ENCODE data around the gene HCLS1. TPM values are rescaled to one million over a fixed set of nuclear protein-coding genes. Genes with fewer than 3 reads are reported as not detected.

Gene HCLS1
- total RNA-seq, 4 donors from 2014 or later: 61.5 to 164 (median 132) TPM

- TF ChIP-seq, protein P1, sequence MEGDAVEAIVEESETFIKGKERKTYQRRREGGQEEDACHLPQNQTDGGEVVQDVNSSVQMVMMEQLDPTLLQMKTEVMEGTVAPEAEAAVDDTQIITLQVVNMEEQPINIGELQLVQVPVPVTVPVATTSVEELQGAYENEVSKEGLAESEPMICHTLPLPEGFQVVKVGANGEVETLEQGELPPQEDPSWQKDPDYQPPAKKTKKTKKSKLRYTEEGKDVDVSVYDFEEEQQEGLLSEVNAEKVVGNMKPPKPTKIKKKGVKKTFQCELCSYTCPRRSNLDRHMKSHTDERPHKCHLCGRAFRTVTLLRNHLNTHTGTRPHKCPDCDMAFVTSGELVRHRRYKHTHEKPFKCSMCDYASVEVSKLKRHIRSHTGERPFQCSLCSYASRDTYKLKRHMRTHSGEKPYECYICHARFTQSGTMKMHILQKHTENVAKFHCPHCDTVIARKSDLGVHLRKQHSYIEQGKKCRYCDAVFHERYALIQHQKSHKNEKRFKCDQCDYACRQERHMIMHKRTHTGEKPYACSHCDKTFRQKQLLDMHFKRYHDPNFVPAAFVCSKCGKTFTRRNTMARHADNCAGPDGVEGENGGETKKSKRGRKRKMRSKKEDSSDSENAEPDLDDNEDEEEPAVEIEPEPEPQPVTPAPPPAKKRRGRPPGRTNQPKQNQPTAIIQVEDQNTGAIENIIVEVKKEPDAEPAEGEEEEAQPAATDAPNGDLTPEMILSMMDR (IDR thresholded peaks at IDR 0.05): no peak
- ATAC-seq (ENCODE audit: low FRiP score) (no peak), DNase-seq (ENCODE audit: low spot score) (no peak)
These were observed 10.0 kb upstream of the HCLS1 start for GRCh38 chr3:121670676-121671075.

GRCh38 chr3:121667333-121667732 is 6.6 kb upstream of the HCLS1 start:
- TF ChIP-seq, protein P1 (IDR thresholded peaks at IDR 0.05): no peak
- ATAC-seq (ENCODE audit: low FRiP score): no peak
- no peak for DNase-seq (ENCODE audit: low spot score)

- TF ChIP-seq, protein P1 (IDR thresholded peaks at IDR 0.05): no peak
- DNase-seq (ENCODE audit: low spot score): no peak
- no peak for ATAC-seq (ENCODE audit: low FRiP score)
These were observed 4.8 kb upstream of the HCLS1 start for GRCh38 chr3:121665488-121665887.

GRCh38 chr3:121663171-121663847 is 2.6 kb upstream of the HCLS1 start:
- DNase-seq (ENCODE audit: low spot score) (no peak), ATAC-seq (ENCODE audit: low FRiP score) (no peak)
- TF ChIP-seq, protein P1 (IDR thresholded peaks at IDR 0.05): no peak

- ATAC-seq (ENCODE audit: low FRiP score): no peak
- DNase-seq (ENCODE audit: low spot score): no peak
- TF ChIP-seq, protein P1 (IDR thresholded peaks at IDR 0.05): no peak
These were observed 2.0 kb upstream of the HCLS1 start for GRCh38 chr3:121662742-121663141.

- TF ChIP-seq, protein P1 (IDR thresholded peaks at IDR 0.05): no peak
- DNase-seq (ENCODE audit: low spot score): no peak
- no peak for ATAC-seq (ENCODE audit: low FRiP score)
These were observed 673 bp upstream of the HCLS1 start for GRCh38 chr3:121661376-121661775.

DNA sequence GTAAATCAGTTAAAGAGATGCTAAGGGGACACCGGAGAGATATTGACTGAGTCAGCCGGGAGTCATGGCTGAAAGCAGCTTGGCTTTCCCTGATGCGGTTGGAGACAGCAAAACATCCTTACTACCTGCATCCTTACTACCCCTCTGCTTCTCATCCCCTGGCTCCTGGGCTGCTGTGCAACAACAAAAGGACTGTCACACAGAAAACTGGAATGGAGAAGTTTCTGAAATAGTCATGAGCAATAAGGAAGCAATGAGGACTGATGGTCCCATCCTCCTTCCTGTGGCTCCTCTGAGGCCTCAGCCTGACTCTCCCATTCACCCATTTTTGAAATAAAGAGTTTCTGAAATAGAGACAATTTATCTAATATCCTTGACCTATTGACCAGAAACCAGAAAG is 1.1 kb downstream of the HCLS1 start:
- no peak for ATAC-seq (ENCODE audit: low FRiP score)
- no peak for DNase-seq (ENCODE audit: low spot score)
- TF ChIP-seq, protein P1 (IDR thresholded peaks at IDR 0.05): no peak
